Stimulated activated CD8-positive, alpha-beta memory T cell treated with anti-CD3 and anti-CD28 coated beads, Interleukin-2, amount 100 ng/mL, for 1 hour (primary cell): ENCODE measurements around the gene TRPM4.
"Not testable (repeated sequence)": the region's sequence is repeated elsewhere in the genome, so short reads cannot be mapped to it uniquely, and the experiment has no call there.

Experiments
- DNase-seq, 2 donors: peaks; one replicate each; pipeline ENCODE4 v3.0.0-alpha.2; 2020; ENCODE audit warnings: low read depth in 2 of 2

Gene TRPM4

DNA sequence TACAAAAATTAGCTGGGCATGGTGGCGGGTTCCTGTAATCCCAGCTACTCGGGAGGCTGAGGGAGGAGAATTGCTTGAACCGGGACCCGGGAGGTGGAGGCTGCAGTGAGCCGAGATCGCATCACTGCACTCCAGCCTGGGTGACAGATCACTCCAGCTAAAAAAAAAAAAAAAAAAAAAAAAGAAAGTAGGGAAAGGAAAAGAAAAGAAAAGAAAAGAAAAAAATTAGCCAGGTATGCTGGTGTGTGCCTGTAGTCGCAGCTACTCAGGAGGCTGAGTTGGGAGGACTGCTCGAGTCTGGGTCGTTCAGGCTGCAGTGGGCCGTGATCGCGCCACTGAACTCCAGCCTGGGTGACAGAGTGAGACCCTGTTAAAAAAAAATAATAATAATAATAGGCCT lies 30.4 kb upstream of the TRPM4 start:
- not testable (repeated sequence) for DNase-seq

DNA sequence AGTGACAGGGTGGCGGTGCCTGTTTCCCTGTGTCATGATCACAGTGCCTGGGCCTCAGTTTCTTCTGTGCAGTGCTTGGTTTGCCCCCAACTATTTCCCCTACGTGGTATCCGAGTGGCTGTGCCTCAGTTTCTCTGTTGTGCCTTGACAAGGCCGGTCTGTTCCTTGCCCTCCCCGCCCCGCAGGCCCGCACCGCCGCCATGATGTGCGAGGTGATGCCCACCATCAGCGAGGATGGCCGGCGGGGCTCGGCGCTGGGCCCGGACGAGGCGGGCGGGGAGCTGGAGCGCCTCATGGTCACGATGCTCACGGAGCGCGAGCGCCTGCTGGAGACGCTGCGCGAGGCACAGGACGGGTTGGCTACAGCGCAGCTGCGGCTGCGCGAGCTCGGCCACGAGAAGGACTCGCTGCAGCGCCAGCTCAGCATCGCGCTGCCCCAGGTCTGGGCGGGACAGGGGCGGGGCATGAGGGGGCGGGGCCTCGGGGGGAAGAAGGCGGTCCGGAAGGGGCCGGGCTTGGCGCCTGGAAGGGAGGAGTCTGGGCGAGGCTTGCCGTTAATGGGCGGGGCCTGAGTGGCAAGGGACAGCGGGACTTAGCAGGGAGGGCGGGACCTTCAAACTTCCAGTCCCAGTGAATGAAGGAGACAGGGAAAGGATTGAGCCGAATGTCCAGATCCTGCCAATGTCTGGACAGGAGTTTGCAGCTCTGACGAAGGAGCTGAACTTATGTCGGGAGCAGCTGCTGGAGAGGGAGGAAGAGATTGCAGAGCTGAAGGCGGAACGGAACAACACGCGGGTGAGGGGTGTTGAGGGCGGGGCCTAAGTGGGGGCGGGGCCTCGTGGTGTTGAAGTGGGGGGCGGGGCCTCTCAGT lies 29.7 kb upstream of the TRPM4 start:
- DNase-seq, result peak; percentile 89

DNA sequence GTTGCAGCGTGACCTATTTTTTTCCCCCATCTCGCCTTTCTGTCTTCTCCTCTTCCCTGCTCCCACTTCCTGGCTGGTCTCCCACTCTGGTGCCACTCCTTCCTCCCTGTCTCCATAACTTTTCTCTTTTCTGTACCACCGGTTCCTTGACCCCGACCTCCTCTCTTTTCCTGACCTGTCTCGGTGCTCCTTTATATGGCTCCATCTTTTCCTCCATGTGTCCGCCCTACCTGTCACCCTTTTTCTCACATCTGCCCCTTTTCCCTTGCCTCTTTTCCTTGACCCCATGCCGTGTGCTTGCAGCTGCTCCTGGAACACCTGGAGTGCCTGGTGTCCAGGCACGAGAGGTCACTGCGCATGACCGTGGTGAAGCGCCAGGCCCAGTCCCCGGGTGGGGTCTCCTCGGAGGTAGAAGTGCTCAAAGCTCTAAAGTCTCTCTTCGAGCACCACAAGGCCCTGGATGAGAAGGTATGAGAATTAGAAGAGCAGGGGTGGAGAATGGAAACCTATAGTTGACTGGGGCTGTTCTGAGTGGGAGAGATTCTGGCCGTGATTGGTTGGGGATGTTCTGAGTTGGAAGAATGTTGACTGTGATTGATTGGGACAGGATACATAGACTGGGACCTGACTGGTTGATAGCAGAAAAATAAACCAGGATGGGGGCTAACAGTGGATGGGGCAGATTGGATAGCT lies 28.9 kb upstream of the TRPM4 start:
- DNase-seq, result no peak

DNA sequence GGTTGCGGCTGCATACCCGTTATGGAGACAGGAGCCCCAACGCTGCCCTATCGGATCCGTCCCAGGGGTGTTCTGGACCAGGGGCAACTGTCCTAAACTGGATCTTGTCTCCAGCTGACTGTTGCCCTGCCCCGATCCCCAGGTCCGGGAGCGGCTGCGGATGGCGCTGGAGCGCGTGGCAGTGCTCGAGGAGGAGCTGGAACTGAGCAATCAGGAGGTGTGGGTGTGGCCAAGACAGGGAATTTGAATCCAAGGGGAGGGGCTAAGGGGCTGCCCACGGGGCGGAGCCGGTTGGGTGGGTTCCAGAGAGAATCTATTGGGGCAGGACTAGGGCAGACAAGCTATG lies 28.4 kb upstream of the TRPM4 start:
- DNase-seq, result no peak

DNA sequence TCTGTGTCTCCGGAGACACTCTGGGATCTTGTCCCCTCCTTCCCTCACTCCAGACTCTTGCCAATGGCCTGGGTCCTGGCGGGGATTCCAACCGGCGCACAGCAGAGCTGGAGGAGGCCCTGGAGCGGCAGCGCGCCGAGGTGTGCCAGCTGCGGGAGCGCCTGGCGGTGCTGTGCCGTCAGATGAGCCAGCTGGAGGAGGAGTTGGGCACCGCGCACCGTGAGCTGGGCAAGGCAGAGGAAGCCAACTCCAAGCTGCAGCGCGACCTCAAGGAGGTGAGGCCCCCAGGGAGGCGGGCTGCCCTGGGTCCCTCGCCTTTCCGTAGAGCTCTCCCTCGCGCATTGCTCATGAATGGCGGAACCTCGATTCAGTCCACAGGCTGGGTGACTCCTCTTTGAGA lies 27.3 kb upstream of the TRPM4 start:
- no peak for DNase-seq

DNA sequence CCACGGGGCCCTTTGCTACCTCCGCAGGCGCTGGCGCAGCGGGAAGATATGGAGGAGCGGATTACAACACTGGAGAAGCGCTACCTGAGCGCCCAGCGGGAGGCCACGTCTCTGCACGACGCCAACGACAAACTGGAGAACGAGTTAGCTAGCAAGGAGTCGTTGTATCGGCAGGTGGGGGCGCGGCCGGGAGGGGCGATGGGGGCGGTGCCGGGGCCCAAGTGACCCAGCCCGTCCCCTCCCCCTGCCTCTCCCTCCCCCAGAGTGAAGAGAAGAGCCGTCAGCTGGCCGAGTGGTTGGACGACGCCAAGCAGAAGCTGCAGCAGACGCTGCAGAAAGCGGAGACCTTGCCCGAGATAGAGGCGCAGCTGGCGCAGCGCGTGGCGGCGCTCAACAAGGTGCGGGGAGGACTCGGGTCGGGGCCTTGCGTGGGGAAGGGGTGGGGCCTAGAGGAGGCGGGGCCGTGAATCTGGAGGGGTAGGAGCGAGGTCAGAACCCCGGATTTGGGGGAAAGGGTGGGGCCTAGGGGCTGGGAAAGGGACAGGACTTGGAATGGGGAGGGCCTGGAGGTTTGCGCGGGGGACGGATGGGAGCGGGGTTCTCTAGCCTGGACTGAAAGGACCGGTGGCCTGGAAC lies 24.5 kb upstream of the TRPM4 start:
- no peak for DNase-seq

DNA sequence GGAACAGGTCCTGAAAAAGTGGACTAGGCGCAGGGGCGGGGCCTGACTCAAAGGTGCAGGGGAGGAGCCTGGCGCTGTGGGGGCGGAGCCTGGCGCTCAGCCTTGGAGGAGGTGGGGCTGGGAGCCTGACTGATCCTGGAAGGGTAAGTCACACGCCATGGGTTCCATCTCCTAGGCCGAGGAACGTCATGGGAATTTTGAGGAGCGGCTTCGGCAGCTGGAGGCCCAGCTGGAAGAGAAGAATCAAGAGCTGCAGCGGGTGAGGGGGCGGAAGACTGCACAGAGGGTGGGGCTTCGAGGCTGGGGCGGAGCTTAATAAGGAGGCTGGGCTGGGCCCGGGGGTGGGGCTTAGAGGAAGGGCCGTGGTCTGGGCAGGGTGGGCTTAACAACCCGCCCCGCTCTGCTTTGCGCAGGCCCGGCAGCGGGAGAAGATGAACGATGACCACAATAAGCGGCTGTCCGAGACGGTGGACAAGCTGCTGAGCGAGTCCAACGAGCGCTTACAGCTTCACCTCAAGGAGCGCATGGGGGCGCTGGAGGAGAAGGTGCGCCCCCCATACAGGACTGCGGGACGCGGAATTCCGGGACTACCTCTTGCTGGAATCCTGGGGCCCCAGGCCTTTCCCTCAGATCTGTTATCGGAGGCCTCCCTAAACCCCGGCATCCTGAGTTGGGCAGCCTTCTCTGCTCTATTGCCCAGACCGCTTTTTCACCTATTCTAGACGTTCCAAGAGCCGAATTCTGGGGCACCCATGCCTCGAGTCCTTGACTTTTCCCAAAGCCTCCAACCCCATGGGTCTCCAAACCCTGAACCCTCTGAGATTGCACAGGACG lies 23.8 kb upstream of the TRPM4 start:
- no peak for DNase-seq

DNA sequence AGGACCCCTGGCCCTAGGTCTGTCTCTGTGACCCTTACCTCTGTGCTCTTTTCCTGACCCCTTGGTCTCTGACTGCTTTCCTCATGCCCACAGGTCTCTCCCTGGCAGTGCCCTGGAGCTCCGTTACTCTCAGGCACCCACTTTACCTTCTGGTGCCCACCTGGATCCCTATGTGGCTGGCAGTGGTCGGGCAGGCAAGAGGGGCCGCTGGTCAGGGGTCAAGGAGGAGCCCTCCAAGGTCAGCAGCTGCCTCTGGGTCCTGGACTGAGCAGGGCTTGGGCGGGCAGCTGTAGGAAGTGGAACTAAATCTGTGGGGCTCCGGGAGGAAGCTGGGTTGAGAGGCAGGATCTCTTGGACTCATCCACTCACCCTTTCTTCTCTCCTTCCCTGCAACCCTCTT lies 21.9 kb upstream of the TRPM4 start:
- DNase-seq, result no peak

DNA sequence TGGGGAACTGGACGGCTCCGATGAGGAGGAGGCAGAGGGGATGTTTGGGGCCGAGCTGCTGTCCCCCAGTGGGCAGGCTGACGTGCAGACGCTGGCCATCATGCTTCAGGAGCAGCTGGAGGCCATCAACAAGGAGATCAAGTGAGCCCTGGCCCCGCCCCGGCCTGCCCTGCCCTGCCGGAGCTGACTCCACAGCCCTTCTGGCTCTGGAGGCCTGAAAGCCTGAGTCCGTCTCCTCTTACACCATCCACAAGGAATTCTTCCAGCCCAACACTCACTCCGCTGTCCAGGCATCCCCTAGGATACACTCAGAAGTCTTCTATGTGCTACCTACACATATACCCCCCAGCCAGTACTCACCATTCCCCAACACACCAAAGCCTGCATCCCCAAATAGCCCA lies 20.8 kb upstream of the TRPM4 start:
- DNase-seq, result no peak

DNA sequence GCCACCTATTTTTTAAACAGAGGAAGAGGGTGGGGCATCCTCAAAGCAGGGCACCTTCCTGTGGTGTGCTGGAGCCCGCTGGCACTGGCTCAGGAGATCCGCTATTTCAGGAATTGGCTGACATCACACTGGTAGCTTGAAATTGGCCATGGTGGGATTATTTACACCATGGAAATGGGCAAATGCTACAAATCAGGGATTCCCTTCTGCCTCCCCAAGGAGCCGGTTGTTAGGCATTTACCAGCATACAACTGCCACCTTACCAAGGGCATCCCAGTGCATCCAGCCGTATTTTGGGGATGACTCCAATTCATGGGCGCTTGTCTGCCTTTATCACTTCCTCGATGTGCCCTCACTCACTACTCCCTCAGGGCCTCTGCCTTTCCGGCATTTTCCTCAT lies 16.6 kb upstream of the TRPM4 start:
- DNase-seq, result no peak

DNA sequence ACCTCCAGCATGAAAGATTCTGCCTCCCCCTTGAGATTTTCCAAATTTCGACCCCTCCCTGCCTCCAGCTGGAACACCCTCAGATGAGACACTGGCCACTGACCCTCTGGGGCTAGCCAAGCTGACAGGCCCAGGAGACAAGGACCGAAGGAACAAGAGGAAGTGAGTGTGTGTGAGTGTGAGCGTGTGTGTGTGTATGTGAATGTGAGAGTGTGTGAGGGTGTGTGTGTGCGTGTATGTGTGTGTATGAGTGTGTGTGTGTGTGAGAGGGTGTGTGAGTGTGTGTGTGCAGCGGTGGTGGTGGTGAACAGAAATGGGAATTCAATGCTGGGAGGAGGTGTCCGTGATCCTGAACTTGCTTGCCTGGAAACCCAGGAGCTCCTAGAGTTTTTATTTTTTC lies 16.2 kb upstream of the TRPM4 start:
- no peak for DNase-seq

DNA sequence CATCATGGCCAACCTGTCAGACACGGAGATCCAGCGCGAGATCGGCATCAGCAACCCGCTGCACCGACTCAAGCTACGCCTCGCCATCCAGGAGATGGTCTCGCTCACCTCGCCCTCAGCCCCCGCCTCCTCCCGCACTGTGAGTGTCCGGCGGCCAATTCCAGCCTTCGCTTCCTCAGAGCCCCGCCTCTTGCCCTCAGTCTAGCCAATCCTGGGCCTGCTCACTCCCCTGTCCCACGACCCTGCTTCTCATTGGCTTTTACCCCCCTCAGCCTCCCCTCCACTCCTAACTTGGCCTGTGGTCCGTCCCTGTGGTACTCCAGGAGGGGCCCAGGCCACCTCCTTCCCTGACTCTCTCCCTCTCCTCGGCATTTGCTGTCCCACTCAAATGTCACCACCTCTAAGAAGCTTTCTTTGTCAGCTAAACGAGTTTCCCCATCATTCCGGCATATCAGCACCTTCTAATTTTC lies 14.7 kb upstream of the TRPM4 start:
- no peak for DNase-seq

DNA sequence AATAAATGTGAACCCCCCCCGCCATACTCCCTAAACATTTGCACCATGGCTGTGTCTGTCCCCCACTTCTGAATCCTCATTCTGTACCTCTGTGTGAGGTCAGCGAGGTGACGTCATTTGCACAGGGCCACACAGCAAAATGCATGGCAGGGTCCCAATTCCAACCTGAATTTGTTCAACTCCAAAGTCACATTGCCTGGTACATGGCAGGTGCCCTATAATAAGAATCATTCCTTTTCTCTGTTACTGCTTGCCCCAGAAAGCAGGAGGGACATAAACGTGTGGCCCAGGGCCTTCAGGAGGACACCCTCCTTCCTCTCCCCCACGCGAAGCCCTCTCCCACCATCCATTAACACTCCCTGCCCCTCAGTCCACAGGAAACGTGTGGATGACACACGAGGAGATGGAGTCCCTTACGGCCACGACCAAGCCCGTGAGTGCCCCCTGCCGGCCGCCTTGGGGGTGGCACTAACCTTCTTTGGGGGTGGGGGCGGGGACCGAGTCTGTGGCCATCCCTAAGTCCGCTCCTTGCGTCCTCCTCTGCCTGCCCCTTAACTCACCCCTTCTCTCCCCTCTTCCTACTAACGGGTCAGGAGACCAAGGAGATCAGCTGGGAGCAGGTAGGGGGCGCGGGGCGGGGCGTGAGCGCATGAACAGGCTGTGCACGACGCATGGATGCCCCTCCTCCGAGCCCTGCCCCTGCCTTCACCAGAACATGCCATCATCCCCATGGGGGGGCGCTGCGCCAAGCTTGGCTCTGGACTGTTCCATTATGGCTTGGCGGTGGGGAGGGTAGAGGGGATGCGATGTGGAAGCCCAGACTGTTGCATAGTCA lies 11.8 kb upstream of the TRPM4 start:
- peak; percentile 56 to 63 for DNase-seq

DNA sequence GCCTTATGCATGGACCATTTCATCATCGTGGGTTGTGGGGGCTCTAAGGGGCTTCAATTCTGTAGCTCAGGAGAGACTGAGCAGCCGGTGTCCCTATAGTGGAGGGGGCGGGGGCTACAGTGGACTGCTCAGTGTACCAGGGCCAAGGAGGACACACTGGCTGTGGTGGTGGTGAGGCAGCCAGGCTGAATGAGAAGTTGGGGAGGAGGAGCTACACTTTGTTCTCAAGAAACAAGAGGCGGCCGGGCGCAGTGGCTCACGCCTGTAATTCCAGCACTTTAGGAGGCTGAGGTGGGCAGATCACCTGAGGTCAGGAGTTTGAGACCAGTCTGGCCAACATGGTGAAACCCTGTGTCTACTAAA lies 11.2 kb upstream of the TRPM4 start:
- not testable (repeated sequence) for DNase-seq

DNA sequence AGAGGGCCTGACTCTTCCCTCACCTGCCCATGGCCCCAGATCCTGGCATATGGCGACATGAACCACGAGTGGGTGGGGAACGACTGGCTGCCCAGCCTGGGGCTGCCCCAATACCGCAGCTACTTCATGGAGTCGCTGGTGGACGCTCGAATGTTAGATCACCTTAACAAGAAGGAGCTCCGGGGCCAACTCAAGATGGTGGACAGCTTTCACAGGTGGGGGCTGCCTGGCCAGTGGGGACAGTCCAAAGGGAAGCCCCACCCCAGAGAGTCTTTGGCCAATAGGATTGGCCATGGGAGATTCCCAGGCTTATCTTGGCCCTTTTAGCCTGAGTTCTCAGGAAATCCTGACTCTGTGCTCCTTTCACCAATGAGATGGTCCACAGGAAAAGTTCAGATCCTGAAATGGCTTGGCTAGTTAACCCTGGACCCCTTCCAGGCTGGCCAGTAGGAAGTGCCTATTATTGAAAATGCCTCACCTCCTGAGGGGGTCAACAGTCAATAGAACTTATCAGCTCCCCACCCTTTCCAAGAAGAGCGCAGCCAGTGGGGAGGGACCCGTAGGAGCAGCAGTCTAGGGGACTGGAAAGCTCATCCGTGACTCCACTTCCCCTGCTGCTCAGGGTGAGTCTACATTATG lies 9.4 kb upstream of the TRPM4 start:
- DNase-seq, result no peak

DNA sequence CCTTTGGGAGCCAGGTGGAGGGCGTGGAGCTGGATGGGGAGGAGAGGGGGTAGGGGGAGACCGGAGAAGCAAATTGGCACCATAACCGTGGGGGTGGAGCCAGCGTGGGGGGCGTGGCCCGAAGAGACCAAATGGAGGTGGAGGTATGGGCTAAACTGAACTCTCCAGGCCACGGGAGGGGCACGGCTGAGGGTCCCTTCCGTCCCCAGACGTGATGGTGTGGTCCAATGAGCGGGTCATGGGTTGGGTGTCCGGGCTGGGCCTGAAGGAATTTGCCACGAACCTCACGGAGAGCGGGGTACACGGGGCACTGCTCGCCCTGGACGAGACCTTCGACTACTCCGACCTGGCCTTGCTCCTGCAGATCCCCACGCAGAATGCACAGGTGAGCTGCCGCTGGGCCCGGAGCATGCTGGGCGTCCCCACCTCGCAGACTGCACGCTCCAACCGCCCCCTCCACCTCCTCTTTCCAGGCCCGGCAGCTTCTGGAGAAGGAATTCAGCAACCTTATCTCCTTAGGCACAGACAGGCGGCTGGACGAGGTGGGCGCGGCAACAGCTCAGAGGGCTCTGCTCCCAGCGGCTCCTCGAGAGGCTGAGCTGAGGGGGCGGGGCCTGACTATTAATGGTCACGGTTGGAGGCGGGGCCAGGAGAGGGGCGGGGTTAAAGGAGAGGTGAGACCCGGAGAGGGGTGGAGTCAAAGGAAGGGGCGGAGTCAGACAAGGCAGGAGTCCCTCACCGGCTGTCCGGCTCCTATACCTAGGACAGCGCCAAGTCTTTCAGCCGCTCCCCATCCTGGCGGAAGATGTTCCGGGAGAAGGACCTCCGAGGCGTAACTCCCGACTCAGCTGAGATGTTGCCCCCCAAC lies 8.6 kb upstream of the TRPM4 start:
- DNase-seq, result peak; percentile 43 to 66

DNA sequence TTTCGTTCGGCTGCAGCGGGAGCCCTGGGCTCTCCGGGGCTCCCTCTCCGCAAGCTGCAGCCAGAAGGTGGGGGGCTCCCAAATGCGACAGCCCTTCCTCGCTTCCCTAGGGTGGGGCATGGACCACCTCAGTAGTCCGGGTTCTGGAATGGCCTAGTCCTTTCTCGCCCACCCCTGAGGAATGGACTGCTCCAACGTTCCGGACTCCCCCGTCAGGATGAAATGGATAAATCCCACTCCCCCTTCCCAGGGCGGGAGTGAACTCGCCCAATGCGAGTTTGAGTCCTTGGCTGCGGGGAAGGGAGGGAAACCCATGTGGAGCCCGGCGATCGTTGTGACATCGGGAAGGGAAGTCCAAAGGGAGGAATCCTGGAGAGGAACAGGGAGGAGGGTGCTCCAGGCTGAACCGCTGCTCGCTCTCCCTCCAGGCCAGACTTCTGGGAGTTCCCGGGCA lies 7.9 kb upstream of the TRPM4 start:
- no peak for DNase-seq

DNA sequence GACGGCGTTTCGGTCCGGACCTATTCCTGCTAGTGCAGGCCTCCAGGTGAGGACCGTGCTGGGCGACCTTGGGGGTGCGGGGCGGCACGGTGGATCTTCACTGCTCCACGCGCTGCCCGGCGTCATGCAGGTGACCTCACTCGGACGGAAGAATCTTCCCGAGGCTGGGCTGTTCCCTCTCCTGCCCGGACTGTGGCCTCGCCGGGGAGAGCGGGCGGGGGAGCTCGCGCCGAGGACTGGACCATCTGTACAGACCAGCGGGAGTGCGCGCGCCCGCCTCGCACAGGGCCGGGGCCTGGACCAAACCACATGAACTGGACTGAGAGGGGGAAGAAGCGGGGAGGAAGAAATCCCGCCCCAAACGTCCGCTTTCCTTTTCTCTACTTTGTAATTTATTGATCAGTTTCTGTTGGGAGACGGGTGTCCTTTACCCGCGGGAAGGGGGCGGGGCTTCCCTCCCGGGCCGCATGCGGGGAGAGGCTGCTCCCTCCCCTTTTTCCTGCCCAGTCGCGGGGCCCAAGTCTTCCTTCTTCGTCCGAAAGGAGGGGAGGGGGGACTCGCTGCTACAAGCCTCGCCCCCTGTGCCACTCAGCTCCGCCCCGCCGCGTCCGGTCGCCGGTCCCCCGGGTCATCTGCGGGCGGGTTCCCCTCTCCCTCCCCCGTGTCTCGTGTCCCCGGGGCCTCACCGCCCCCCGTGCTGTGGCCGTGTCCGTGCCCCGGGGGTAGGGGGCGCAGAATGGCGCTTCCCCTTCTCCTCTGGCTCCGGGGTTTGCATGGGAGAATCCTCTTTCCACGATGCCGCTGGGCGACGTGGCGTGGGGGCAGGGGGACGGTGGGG lies 7.3 kb upstream of the TRPM4 start:
- no peak for DNase-seq

DNA sequence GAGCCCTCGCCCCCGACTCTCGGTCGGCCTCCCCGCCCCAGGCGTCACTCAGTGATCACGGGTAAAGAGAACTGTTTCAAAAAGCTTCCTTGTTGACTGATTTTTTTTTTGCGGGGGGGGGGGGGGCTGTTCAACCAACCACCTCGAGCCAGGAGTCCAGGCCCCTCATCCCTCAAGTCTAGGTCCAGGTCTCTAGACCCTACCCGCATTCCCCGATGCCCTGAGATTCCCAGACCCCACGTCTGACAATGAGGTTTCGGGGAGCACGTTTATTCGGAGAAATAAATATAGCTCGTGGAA lies 6.7 kb upstream of the TRPM4 start:
- DNase-seq, result no peak
